VCaP (cell line): ENCODE measurements around the gene PCBD1.

Experiments
- H3K27ac ChIP-seq: fragments of 450-650 bp; 2 replicates; pipeline ENCODE4 v1.5.1; 2017
- TF ChIP-seq, protein P1 (sequence below): fragments of 450-650 bp; conservative IDR thresholded peaks from 2 replicates; pipeline ENCODE4 v1.5.1; 2017; ENCODE audit warnings: mild to moderate bottlenecking, moderate library complexity

PCBD1 gene

DNA sequence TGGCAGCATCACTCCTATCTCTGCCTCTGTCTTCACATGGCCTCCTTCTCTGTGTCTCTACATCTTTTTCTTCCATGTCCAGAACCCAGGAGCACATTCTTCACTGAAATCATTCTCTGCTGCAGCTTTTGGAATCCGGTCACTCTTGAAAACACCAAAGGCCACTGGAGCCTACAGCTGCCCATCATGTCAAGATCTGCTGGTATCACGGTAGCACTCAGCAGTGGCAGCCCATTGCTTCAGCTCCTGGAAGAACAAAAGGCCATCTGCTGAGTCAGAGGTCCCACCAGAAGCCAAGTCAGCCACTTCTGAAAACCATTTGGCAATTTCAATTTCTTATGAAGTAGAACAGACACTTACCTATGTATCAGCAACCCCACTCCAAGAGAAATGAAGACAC is 6.1 kb upstream of the PCBD1 start:
- H3K27ac ChIP-seq = no peak overlapping the region
- TF ChIP-seq, protein P1, sequence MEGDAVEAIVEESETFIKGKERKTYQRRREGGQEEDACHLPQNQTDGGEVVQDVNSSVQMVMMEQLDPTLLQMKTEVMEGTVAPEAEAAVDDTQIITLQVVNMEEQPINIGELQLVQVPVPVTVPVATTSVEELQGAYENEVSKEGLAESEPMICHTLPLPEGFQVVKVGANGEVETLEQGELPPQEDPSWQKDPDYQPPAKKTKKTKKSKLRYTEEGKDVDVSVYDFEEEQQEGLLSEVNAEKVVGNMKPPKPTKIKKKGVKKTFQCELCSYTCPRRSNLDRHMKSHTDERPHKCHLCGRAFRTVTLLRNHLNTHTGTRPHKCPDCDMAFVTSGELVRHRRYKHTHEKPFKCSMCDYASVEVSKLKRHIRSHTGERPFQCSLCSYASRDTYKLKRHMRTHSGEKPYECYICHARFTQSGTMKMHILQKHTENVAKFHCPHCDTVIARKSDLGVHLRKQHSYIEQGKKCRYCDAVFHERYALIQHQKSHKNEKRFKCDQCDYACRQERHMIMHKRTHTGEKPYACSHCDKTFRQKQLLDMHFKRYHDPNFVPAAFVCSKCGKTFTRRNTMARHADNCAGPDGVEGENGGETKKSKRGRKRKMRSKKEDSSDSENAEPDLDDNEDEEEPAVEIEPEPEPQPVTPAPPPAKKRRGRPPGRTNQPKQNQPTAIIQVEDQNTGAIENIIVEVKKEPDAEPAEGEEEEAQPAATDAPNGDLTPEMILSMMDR = no peak

DNA sequence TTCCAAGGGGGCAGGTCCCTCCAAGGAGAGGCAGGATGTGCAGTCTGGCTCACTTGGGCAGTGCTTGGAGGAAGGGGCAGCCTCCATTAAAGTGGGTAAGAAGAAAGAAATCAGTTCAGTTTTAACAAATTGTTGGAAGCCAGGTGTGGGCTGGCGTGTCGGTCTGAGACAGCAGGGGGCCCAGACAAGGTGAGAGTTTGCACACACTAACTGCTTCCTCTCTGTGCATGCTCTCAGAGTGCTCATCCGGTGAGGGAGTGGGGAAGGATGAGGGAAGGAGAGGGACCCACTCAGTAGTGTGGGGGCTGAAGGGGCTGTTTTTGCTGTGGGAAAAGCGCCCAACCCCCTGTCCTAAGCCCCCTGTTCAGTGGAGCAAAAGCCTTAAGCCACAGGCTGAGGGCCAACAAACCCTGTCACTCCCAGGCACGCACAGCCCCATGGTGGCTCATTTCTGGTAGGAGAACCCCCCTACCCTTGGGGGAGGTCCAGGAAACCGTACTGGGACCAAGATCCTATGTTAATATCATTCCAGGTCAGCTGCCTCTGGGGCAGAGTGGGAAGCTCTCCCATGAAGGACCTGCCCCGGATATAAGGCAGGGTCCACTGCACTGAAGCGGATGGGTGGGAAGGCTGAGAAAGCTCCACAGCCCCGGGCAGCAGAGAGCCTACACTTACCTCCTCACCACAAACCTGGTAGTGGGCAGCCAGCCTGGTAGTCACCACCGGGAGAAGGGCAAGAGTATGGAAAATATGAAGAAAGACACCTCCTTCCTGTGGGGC is 5.1 kb upstream of the PCBD1 start:
- no peak overlapping the region for H3K27ac ChIP-seq
- TF ChIP-seq, protein P1 = no peak

DNA sequence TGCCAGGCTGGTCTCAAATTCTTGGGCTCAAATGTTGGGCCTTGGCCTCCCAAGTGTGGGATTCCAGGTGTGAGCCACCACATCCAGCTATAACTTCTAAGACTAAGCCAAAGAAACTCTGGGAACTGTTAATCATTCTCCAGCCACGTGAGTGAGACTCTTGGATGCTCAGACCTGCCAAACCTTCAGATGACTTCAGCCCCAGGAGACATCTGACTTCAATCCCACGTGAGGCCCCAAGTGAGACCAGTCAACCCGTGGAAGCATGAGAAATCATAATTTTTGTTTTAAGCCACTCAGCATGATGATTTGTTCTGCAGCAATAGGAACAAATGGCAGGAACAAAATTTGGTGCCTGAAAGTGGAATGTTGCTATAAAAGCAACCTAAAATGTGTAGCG is 4.3 kb upstream of the PCBD1 start:
- H3K27ac ChIP-seq = no peak overlapping the region
- TF ChIP-seq, protein P1 = no peak

DNA sequence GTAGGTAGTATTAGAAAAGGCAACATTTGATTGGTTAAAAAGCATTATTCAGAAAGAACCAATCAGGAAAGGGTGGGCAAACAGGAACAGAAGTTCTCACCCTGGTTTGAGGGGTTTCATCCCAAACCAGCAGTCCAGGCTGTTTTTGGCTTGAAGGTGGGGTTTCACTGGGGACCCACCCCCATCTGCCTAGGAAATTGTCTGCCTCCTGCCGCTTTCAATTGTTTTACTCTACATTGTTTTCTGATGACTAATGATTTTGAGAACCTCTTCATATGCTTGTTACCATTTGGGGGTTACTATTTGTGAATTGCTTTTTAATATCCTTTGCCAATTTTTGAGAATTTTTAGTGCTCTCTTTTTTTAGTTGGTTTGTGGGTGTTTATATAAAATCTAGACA is 3.3 kb upstream of the PCBD1 start:
- TF ChIP-seq, protein P1 = no peak
- no peak overlapping the region for H3K27ac ChIP-seq

DNA sequence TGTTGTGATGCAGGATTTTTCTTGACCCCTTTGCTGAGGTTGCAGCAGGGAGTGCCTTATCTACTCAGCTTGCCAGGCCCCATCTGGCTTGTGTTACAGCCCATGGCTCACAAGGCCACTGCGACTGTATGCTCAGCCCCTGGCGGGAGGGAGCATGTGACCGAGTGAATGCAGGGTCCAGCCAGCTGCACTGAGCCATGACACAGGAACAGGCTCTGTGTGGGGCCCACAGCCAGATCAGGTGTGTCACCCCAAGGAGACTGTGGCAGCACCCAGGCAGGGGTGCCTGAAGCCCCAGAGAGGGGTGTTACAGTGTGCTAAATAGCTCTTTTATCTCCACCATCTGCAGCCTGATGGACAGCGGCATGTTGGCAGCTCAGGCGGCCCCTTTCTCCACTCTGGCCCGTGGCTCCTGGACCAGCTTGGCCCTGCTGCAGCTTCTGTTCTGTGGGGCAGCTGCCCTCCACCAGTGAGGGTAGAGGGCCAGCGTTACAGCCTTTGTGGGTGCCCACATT is 2.6 kb upstream of the PCBD1 start:
- TF ChIP-seq, protein P1 = no peak
- H3K27ac ChIP-seq = no peak overlapping the region

DNA sequence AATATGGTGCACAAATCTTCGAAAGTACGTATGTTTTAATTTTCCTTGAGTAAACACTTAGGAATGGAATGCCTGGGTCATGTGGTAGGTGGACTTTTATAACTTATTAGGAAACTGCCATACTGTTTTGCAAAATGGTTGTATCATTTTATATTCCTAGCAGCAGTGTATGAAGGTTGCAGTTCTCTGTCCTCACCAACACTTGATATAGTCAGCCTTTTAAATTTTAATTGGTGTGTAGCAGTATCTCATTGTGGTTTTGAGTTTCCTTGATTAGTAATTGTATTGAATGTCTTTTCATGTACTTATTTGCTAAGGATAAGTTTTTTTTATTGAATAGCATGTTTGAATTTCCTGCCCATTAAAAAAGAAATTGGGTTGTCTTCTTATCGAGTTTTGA is 926 bp upstream of the PCBD1 start:
- H3K27ac ChIP-seq = peak overlapping the region; percentile 96
- TF ChIP-seq, protein P1 = no peak

DNA sequence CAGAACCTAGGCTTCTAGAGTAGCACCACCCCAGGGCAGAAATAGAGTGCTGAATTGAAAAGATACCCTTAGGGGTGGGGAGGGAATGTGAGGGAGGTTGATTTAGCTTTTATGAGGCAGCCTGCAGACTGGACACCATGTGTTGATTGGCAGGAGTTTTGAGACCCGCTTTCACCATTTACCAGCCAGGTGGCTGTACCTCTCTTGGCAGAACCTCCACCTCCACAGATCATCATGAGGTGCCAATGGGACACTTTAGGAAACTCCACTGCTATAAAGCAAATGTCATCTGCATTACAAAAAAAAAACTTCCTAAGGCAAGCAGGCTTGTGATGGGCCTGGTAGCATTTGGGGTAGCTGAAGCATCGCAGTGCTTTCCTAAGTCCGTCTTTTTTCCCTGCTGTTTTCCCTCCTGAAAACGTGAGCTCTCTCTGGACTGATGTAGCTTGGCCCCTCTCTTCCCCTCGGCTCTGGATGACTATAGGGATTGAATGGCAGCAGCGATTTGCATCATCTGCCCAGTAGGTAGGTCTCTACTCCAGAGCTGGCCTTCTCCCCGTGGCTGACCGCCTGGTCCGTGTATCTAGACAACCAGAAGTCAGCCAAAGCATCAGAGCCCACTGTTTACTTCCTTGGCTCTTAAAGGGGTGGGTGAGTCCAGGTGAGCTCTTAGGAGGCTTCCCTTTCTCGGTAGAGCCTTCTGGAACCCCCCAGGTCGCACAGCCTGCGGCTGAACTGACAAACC is 1.3 kb downstream of the PCBD1 start:
- TF ChIP-seq, protein P1 = no peak
- H3K27ac ChIP-seq = peak overlapping the region; percentile 96
